GM08714 (cell line): Measurements from ENCODE around the gene CD3E.

Source experiments
- H3K4me3 ChIP-seq: fragments of 200-500 bp; sonication (Bioruptor generic); 2 replicates; pipeline ENCODE4 v1.5.1; 2014; ENCODE audit warnings: mild to moderate bottlenecking, low read length, inconsistent platforms
- ZNF274 ChIP-seq: IDR thresholded peaks from 2 replicates; pipeline ENCODE4 v1.6.1; 2012; ENCODE audit warnings: mild to moderate bottlenecking, low read depth, low read length

The CD3E gene

DNA sequence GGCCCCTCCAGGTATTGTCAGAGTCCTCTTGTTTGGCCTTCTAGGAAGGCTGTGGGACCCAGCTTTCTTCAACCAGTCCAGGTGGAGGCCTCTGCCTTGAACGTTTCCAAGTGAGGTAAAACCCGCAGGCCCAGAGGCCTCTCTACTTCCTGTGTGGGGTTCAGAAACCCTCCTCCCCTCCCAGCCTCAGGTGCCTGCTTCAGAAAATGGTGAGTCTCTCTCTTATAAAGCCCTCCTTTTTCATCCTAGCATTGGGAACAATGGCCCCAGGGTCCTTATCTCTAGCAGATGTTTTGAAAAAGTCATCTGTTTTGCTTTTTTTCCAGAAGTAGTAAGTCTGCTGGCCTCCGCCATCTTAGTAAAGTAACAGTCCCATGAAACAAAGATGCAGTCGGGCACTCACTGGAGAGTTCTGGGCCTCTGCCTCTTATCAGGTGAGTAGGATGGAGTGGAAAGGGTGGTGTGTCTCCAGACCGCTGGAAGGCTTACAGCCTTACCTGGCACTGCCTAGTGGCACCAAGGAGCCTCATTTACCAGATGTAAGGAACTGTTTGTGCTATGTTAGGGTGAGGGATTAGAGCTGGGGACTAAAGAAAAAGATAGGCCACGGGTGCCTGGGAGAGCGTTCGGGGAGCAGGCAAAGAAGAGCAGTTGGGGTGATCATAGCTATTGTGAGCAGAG, at the start of gene CD3E:
Gene CD3E (plus strand): TSS at position 163 of the 681 bp plus-strand sequence. CDS start 223 bp downstream, at position 386.
- no peak within 1 kb of the TSS for H3K4me3 ChIP-seq
- TF ChIP-seq ZNF274 = no peak

DNA sequence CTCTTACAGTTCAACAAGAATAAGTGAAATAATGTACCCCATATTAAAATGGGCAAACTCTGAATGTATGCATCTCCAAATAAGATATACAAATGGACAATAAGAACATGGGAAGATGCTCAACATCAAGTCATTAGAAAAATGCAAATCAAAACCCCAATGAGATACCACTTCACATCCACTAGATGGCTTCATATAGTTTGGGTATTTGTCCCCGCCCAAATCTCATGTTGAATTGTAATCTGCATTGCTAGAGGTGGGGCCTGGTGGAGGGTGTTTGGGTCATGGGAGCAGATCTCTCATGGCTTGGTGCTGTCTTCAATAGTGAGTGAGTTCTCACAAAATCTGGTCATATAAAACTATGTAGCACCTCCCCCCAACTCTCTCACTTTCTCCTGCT, 46.1 kb upstream of the CD3E start:
- no peak overlapping the region for H3K4me3 ChIP-seq
- TF ChIP-seq ZNF274 = no peak

GRCh38 chr11:118259138-118259537, 45.4 kb upstream of the CD3E start:
- H3K4me3 ChIP-seq = no peak overlapping the region
- no peak for TF ChIP-seq ZNF274

GRCh38 chr11:118260353-118260752, 44.2 kb upstream of the CD3E start:
- no peak for TF ChIP-seq ZNF274
- H3K4me3 ChIP-seq = no peak overlapping the region

DNA sequence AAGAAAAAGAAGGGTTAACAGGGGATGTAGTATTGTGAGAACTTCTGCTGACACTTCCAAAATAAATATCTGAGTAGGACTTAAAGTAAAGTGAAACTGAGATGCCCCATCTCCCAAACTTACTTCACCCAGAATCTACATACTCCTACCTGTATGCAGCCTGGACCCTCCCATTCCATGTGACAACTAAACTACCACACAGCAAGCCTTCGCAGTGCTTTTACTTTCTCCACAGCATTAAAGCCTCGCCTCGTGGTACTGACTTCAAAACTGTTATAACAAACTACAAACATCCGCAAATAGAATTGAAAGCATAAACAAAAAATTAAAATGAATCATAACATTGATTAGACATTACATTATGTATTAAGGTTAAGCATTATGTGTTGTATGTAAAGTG, 41.4 kb upstream of the CD3E start:
- H3K4me3 ChIP-seq = no peak overlapping the region
- TF ChIP-seq ZNF274 = no peak

DNA sequence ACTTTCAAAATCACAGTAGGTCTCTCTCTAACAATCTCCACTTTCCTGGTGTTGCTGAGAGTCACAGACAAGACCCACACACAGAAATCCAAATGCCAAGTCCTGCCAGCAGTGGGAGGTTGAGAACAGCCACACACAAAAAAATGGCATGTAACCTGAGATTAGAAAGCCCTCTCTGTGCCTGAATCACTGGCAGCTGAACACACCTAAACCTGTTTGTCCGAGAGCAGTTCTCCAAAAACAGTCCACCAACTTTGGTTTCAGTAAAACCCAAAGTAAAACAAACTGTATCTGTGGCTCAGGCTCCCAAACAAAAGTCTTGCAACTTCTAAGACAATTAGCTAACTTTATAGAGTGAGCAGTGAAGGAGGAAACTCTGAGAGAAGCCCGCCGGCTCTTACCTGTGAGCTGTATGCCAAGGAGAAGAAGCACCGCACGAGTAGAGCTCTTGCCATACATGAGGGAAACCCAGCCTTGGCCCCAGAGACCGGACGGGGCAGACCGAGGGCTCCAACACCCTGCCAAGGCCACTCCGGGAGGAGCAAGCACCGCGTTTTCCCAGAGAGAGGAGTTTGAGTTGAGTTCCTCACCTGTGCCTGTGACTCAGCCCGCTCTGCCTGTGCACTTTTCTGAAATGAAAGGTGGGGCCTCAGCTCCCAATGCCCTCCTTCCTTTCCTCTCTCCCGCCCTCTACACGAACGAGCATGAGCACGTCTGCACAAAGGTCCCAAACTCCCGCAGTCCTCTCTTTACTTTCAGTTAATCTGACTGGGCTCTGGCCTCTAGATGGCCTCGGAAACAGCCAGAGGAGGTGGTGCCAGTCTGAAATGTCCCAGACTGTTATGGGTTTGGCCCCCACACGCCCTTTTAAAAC, 40.6 kb upstream of the CD3E start, which contains the start of gene MPZL2:
Gene MPZL2 (minus strand): TSS at position 603 of the 874 bp plus-strand sequence. CDS start 144 bp downstream, at position 459.
- H3K4me3 ChIP-seq = peak within 1 kb of the TSS; percentile 24; the same call in 1 of the 2 replicates
- no peak for TF ChIP-seq ZNF274

DNA sequence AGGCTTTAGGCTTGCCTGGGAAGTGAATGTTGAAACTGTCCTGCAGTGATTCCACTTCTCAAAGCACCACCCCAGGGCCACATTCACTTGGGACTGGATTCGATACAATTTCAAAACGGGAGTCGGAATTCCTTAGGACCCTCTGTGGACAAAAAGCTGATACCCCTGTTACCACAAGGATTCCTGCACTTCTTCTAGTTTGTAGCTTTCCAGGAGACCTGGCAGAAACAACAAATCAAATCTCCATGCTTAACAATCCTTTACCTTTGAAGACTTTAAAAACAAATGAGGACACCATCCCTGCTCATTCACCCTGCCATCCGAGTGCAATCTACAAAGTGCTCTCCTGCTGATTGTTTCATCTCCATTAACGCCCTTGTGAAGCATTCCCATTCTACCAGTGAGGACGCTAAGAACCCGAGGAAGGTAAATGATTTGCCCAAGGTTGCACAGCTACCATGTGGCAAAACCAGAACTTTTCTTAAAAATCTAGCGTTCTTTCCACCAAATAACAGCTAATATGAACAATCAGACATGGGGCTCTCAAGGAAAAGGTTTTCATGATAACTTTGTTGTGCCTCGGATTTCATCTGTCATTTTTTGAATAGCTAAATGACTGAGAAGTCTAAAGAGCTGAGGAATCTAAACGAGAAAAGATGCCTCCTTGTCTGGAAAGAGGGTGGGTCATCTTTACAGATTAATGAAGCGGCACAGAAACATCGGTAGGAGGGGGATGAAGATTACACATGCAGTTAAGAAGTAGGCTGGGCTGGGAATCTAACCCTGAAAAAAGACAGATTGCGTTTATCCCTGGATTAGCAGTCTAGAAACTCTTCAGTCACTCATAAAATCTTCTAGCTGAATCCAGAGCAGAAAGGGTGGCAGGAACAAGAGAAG, 39.7 kb upstream of the CD3E start:
- no peak overlapping the region for H3K4me3 ChIP-seq
- no peak for TF ChIP-seq ZNF274

GRCh38 chr11:118265954-118266353, 38.6 kb upstream of the CD3E start:
- H3K4me3 ChIP-seq = no peak overlapping the region
- TF ChIP-seq ZNF274 = no peak

- no peak overlapping the region for H3K4me3 ChIP-seq
- TF ChIP-seq ZNF274 = no peak
Observed at GRCh38 chr11:118267486-118267885, 37.0 kb upstream of the CD3E start.

- H3K4me3 ChIP-seq = no peak overlapping the region
- no peak for TF ChIP-seq ZNF274
Observed at GRCh38 chr11:118272001-118272400, 32.5 kb upstream of the CD3E start.

DNA sequence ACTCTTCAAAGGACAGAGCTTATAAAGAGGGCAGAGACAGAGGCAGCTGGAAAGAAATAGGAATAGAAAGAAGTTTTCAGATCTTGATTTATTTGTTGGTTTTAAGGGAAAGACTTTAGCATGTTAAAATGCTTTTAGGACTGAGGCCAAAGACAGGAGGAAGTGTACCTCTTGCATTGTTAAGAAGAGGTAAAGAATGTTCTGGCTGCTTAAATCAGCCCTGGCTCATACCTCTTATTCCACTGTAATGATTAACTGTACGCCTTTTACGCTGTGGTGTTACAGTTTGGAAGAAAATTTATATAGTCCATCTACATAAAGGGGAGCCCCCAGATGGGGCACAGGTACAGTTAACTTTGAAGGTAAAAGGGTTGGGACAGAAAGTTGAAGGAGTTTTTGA, 30.3 kb upstream of the CD3E start:
- TF ChIP-seq ZNF274 = no peak
- no peak overlapping the region for H3K4me3 ChIP-seq

DNA sequence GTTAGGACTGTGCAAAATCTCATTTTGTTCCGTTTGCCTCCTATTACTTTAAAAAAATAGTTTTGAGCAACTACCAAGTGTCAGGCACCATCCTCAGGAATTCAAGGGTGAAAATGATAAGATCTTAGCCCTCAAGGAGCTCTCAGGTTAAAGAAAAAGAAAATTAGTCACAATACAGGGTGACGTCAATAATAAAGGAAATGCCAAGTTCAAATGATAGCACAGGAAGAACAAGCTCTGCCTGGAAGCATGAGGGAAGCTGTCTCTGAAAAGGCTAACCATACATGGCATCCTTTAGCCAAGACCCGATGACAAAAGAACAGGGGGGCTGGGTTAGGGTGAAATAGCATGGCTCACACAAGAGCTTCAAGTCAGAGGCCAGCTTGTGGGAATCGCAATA, 29.4 kb upstream of the CD3E start:
- no peak for TF ChIP-seq ZNF274
- no peak overlapping the region for H3K4me3 ChIP-seq

DNA sequence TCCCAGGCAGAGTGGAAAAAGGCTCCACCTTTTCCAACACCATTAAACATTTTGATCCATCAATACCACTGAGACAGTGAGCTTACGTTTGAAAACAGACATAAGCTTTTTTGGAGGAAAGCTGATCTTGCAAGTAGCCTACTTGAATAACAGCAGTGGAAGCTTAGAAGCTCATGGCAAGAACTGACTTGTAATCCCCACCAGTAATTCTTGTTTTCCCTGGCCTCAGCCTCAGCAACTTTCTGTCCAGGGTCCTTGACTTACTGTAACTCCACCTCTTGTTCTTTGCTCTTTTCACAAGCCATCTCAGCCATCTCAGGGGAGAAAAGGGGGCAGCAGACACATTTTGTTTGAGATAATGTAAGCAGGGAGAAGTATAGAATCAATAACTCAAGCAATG, 28.1 kb upstream of the CD3E start:
- TF ChIP-seq ZNF274 = no peak
- H3K4me3 ChIP-seq = no peak overlapping the region

DNA sequence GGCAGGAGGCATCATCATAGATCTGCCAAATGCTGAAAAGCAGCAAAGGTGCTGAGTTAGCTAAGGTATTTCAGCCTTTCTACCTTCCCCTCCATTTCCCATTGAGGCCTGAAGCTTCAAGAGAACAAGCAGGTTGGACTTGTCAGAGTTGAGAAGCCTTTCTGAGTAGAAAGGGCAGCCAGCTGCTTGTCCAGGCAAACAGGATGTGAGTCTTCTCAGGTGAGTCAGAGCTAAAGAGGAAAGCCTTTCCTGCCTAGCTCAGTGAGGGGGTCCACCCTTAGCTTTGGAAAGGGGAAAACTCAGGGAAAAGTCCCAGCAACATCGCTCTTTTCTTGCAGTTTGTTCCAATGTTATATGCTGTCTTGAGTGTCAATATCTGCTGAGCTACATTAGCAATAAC, 27.2 kb upstream of the CD3E start:
- TF ChIP-seq ZNF274 = no peak
- no peak overlapping the region for H3K4me3 ChIP-seq
